GM12878 (cell line): ENCODE measurements around the gene YBEY. TPM values are rescaled to one million over a fixed set of nuclear protein-coding genes. Genes with fewer than 3 reads are reported as not detected.

Experiments
- ASH2L ChIP-seq: fragments of 300-600, 200-600 bp; sonication (generic); IDR thresholded peaks from 2 replicates; pipeline ENCODE4 v1.6.1; 2017; ENCODE audit warnings: low read depth, mild to moderate bottlenecking, borderline replicate concordance
- CBX5 ChIP-seq: sonication (generic); IDR thresholded peaks from 2 replicates; pipeline ENCODE4 v1.6.1; 2016; ENCODE audit warnings: low read depth, moderate library complexity, mild to moderate bottlenecking, inconsistent platforms
- CEBPZ ChIP-seq: fragments of 150-350 bp; IDR thresholded peaks from 2 replicates; pipeline ENCODE4 v1.6.1; 2016; ENCODE audit warnings: low read depth, low read length
- CREM ChIP-seq: IDR thresholded peaks from 2 replicates; pipeline ENCODE4 v1.6.1; 2014; ENCODE audit warnings: antibody characterized with exemption, low read depth
- EGR1 ChIP-seq, 2 experiments: IDR thresholded peaks; 1 replicate in 1 of 2; 2 replicates in 1 of 2; pipeline ENCODE4 v1.6.1; 2011 to 2012; ENCODE audit warnings: low read depth in 2 of 2, low read length in 2 of 2, borderline replicate concordance in 1 of 2, mild to moderate bottlenecking in 1 of 2, moderate library complexity in 1 of 2
- IKZF1 ChIP-seq: fragments of 450-650 bp; conservative IDR thresholded peaks from 2 replicates; pipeline ENCODE4 v1.6.1; 2017; ENCODE audit warnings: antibody characterized with exemption, mild to moderate bottlenecking
- IRF3 ChIP-seq: fragments of 450-650 bp; IDR thresholded peaks from 2 replicates; pipeline ENCODE4 v1.6.1; 2014; ENCODE audit warnings: mild to moderate bottlenecking
- IRF4 ChIP-seq: IDR thresholded peaks from 2 replicates; pipeline ENCODE4 v1.6.1; 2011; ENCODE audit warnings: low read depth, low read length
- KLF5 ChIP-seq: fragments of 450-650 bp; IDR thresholded peaks from 2 replicates; pipeline ENCODE4 v1.6.1; 2014; ENCODE audit warnings: mild to moderate bottlenecking; ENCODE audit not compliant: partially characterized antibody
- MAX ChIP-seq: IDR thresholded peaks from 2 replicates; pipeline ENCODE4 v1.6.1; 2012; ENCODE audit warnings: low read depth, low read length, improper control_type of control experiment
- MXI1 ChIP-seq: fragments of 150-350 bp; IDR thresholded peaks from 2 replicates; pipeline ENCODE4 v1.6.1; 2011; ENCODE audit warnings: low read depth, mild to moderate bottlenecking, inconsistent platforms, low read length, improper control_type of control experiment
- NBN ChIP-seq: fragments of 450-650 bp; IDR thresholded peaks from 2 replicates; pipeline ENCODE4 v1.6.1; 2016
- NFYA ChIP-seq: IDR thresholded peaks from 2 replicates; pipeline ENCODE4 v1.6.1; 2011; ENCODE audit warnings: low read depth, mild to moderate bottlenecking, low read length, improper control_type of control experiment, borderline replicate concordance
- NR2C2 ChIP-seq: IDR thresholded peaks from 2 replicates; pipeline ENCODE4 v1.6.1; 2011; ENCODE audit warnings: borderline replicate concordance, low read depth; ENCODE audit not compliant: control insufficient read depth, insufficient read length
- SIN3A ChIP-seq: IDR thresholded peaks from 2 replicates; pipeline ENCODE4 v1.6.1; 2012; ENCODE audit warnings: low read depth, low read length, improper control_type of control experiment
- SIX5 ChIP-seq: IDR thresholded peaks from 2 replicates; pipeline ENCODE4 v1.6.1; 2011; ENCODE audit warnings: mild to moderate bottlenecking, low read depth, low read length, moderate library complexity; ENCODE audit not compliant: severe bottlenecking
- TARDBP ChIP-seq: IDR thresholded peaks from 2 replicates; pipeline ENCODE4 v1.6.1; 2016; ENCODE audit warnings: borderline replicate concordance
- TBL1XR1 ChIP-seq: IDR thresholded peaks from 2 replicates; pipeline ENCODE4 v1.6.1; 2012; ENCODE audit warnings: low read depth, low read length, improper control_type of control experiment
- WRNIP1 ChIP-seq: IDR thresholded peaks from 2 replicates; pipeline ENCODE4 v1.6.1; 2011; ENCODE audit warnings: low read depth, low read length, improper control_type of control experiment, borderline replicate concordance
- ZNF384 ChIP-seq: IDR thresholded peaks from 2 replicates; pipeline ENCODE4 v1.6.1; 2012; ENCODE audit warnings: low read depth, mild to moderate bottlenecking, low read length, improper control_type of control experiment, borderline replicate concordance
- ZNF592 ChIP-seq: fragments of 450-650 bp; IDR thresholded peaks from 2 replicates; pipeline ENCODE4 v1.6.1; 2017; ENCODE audit warnings: mild to moderate bottlenecking, moderate library complexity
- ZSCAN29 ChIP-seq: fragments of 450-650 bp; IDR thresholded peaks from 2 replicates; pipeline ENCODE4 v1.6.1; 2017; ENCODE audit warnings: mild to moderate bottlenecking, moderate library complexity
- polyA plus RNA-seq, 11 experiments: library from polyadenylated mRNA; depleted of rRNA in 4 of 11; unstranded in 6 of 11; stranded (reverse) in 5 of 11; fragments of >200 nt; fragmentation: Nextera tagmentation in 4 of 11; fragmentation: Illumina TruSeq in 1 of 11; extraction: Ambion mirVana in 4 of 11; extraction: Trizol in 1 of 11; gene quantifications; 1 replicate in 1 of 11; 2 replicates in 10 of 11; pipeline versions ENCODE4 v1.2.1 to v1.2.3, GENCODE V29; 2011 to 2016; ENCODE audit warnings: inconsistent platforms in 2 of 11, missing spikeins in 2 of 11, low read depth in 1 of 11
- total RNA-seq, 4 experiments: library from RNA; depleted of rRNA in 3 of 4; stranded (reverse); fragments of >200 nt in 3 of 4; fragmentation: Illumina TruSeq in 1 of 4; extraction: Trizol in 1 of 4; gene quantifications; 2 replicates each; pipeline versions ENCODE4 v1.2.1 to v1.2.3, GENCODE V29; 2013 to 2021

Gene YBEY
- total and polyA plus RNA-seq, 10 of the 15 experiments (the other 5 are each of a cell fraction or from before 2014, with no cell fraction given), result 6.5 to 31.4 (median 18.5) TPM

GRCh38 chr21:46323710-46324389 is 37.7 kb downstream of the YBEY start, which contains the start of the genes C21orf58 and PCNT (continued):
- TF ChIP-seq TARDBP (0 out of 2 replicates have a peak, but pooled peaks have one; percentile 19), NBN (peak; percentile 44; the same call in 1 of the 2 replicates), ASH2L (peak; percentile 89; the same call in 1 of the 2 replicates), SIN3A (peak; percentile 49), ZSCAN29 (no peak), NR2C2 (no peak), KLF5 (no peak), ZNF592 (no peak), TBL1XR1 (no peak), NFYA (peak; percentile 10; the same call in 1 of the 2 replicates), IRF3 (peak; percentile 85), IKZF1 (peak; percentile 30; the same call in 1 of the 2 replicates), EGR1 (IDR thresholded peaks at IDR 0.05; ENCODE audit: borderline replicate concordance in 1 of 2, low read depth in 2 of 2, low read length in 2 of 2) (peak in 1 of 2 experiments; percentile 91; a peak in 2 of 3 replicates), CREM (peak; percentile 29), IRF4 (no peak), MAX (0 out of 2 replicates have a peak, but pooled peaks have one; percentile 35), CEBPZ (no peak), SIX5 (no peak), MXI1 (peak; percentile 88; the same call in 1 of the 2 replicates), ZNF384 (no peak), WRNIP1 (no peak), CBX5 (no peak)
